MCF 10A (cell line): ENCODE data around the gene ZNF497. TPM values are rescaled to one million over a fixed set of nuclear protein-coding genes. Genes with fewer than 3 reads are reported as not detected.
A peak's percentile ranks its signal among the peaks of the same experiment; 100 is the strongest.

Experiments
- BruUV-seq: library from RNA; stranded (reverse); fragments of 400-500 nt; replicated peaks from 2 replicates; lab custom pipeline; 2021; lab: Mats Ljungman, UMichigan
- CTCF ChIA-PET: fragments of 300-600 bp; sonication (Branson Sonifier 250); formaldehyde crosslinking; extraction: SDS; loops from one replicate; lab custom pipeline; 2021; ENCODE audit warnings: antibody characterized with exemption, inconsistent platforms; lab: Yijun Ruan, JAX
- POLR2A ChIA-PET: fragments of 300-600, 350-650 bp; sonication (Branson Sonifier 250); formaldehyde crosslinking; extraction: SDS; loops from one replicate; lab custom pipeline; 2020; ENCODE audit warnings: antibody characterized with exemption, inconsistent platforms; lab: Yijun Ruan, JAX
- DNase-seq: peaks from one replicate; pipeline ENCODE4 v3.0.0-alpha.2; 2018; ENCODE audit not compliant: unreplicated experiment
- H3K27ac Mint-ChIP-seq: one replicate; pipeline ENCODE4 v1.8.0; 2022; ENCODE audit warnings: mild to moderate bottlenecking, low read depth, mixed read lengths; ENCODE audit not compliant: unreplicated experiment
- H3K27me3 Mint-ChIP-seq: one replicate; pipeline ENCODE4 v1.8.0; 2022; ENCODE audit warnings: mixed read lengths; ENCODE audit not compliant: insufficient read depth, unreplicated experiment
- H3K36me3 Mint-ChIP-seq: one replicate; pipeline ENCODE4 v1.8.0; 2022; ENCODE audit warnings: mild to moderate bottlenecking, moderate library complexity, mixed read lengths; ENCODE audit not compliant: insufficient read depth, unreplicated experiment
- H3K4me1 Mint-ChIP-seq: one replicate; pipeline ENCODE4 v1.8.0; 2022; ENCODE audit warnings: mixed read lengths; ENCODE audit not compliant: insufficient read depth, unreplicated experiment
- H3K4me3 Mint-ChIP-seq: one replicate; pipeline ENCODE4 v1.8.0; 2022; ENCODE audit warnings: mild to moderate bottlenecking, moderate library complexity, mixed read lengths; ENCODE audit not compliant: unreplicated experiment
- H3K9me3 Mint-ChIP-seq: one replicate; pipeline ENCODE4 v1.8.0; 2022; ENCODE audit warnings: mixed read lengths; ENCODE audit not compliant: unreplicated experiment
- CTCF ChIP-seq: fragments of 200-600 bp; IDR thresholded peaks from one replicate; pipeline ENCODE4 v1.8.0; 2022; ENCODE audit warnings: antibody characterized with exemption, mild to moderate bottlenecking; ENCODE audit not compliant: unreplicated experiment
- intact Hi-C: fragments of 100-400 bp; cut with micrococcal nuclease; formaldehyde crosslinking; loops from 2 replicates; pipeline ENCODE4 v1.14.1; 2022
- total RNA-seq: library from RNA; stranded (reverse); gene quantifications from 2 replicates; pipeline ENCODE4 v1.2.3, GENCODE V29; 2022

Gene ZNF497
- total RNA-seq, 1 experiment from 2014 or later, result 3.2 TPM

- no peak for DNase-seq
- intact Hi-C loops, result no loop called here
- H3K4me1 Mint-ChIP-seq, result peaks cover 21% of the 10 kb centered on the region
- no TSS peak for BruUV-seq
- peak overlapping the region; percentile 94 for H3K4me3 Mint-ChIP-seq
- CTCF ChIA-PET, result interaction anchor here (0.6 kb wide), 1 partner anchor 12 kb away, joined by 4 read pairs; no protein-coding TSS in a partner anchor
- H3K9me3 Mint-ChIP-seq, result no peaks in the 10 kb centered on the region
- TF ChIP-seq CTCF, result no peak
- no peak overlapping the region for H3K27ac Mint-ChIP-seq
- no peaks in the 10 kb centered on the region for H3K27me3 Mint-ChIP-seq
- peaks cover 36% of the 10 kb centered on the region for H3K36me3 Mint-ChIP-seq
- POLR2A ChIA-PET, result interaction anchor here (2.3 kb wide), 1 partner anchor 21 kb away, joined by 27 read pairs; the partner anchor contains the start of gene ZNF497
Observed at GRCh38 chr19:58382997-58383603, 20.5 kb upstream of the ZNF497 start.

GRCh38 chr19:58381460-58382212, 19.1 kb upstream of the ZNF497 start:
- DNase-seq, result no peak
- peak overlapping the region; percentile 94 for H3K4me3 Mint-ChIP-seq
- peak overlapping the region; percentile 97 for H3K27ac Mint-ChIP-seq
- TSS peak; percentile 53 for BruUV-seq
- peaks cover 21% of the 10 kb centered on the region for H3K36me3 Mint-ChIP-seq
- ChIA-PET CTCF (interaction anchor here (0.5 to 1.1 kb wide), 4 partner anchors 9 to 137 kb away, joined by 3 to 5 read pairs (median 4); no protein-coding TSS in a partner anchor), POLR2A (interaction anchor here (0.6 to 2.3 kb wide), 13 partner anchors 13 to 194 kb away, joined by 3 to 27 read pairs (median 5); partner anchors contain the start of genes ZBTB45, ZNF324B, ZNF497 and ZNF584)
- no peaks in the 10 kb centered on the region for H3K9me3 Mint-ChIP-seq
- intact Hi-C loops, result loop anchor here (1.0 kb wide), 3 partner anchors 19 to 55 kb away; partner anchors contain the start of genes ZNF497 and ZSCAN22
- H3K4me1 Mint-ChIP-seq, result peaks cover 17% of the 10 kb centered on the region
- TF ChIP-seq CTCF, result no peak
- H3K27me3 Mint-ChIP-seq, result no peaks in the 10 kb centered on the region

GRCh38 chr19:58380662-58381459, 18.3 kb upstream of the ZNF497 start, which contains the start of gene ZNF837:
Gene ZNF837, minus strand, starts transcription at chr19:58381030. Its CDS starts 11,698 bp downstream, at chr19:58369332.
- ChIA-PET POLR2A (interaction anchor here (0.7 to 2.3 kb wide), 14 partner anchors 14 to 194 kb away, joined by 3 to 27 read pairs (median 6); partner anchors contain the start of genes ZBTB45, ZNF324B, ZNF497 and ZNF584), CTCF (interaction anchor here (0.5 to 1.1 kb wide), 3 partner anchors 17 to 138 kb away, joined by 3 to 5 read pairs (median 4); no protein-coding TSS in a partner anchor)
- Mint-ChIP-seq H3K9me3 (no peaks in the 10 kb centered on the region), H3K27ac (peak within 1 kb of the TSS; percentile 97), H3K27me3 (no peaks in the 10 kb centered on the region), H3K36me3 (peaks cover 20% of the 10 kb centered on the region), H3K4me3 (peak within 1 kb of the TSS; percentile 94), H3K4me1 (peaks cover 17% of the 10 kb centered on the region)
- DNase-seq, result peak; percentile 100
- intact Hi-C loops, result loop anchor here (1.0 kb wide), 3 partner anchors 19 to 55 kb away; partner anchors contain the start of genes ZNF497 and ZSCAN22
- no peak for TF ChIP-seq CTCF
- no TSS peak for BruUV-seq
